GM08714 (cell line): ENCODE measurements around the gene CMTM4.

Source experiments
- H3K4me3 ChIP-seq: fragments of 200-500 bp; sonication (Bioruptor generic); 2 replicates; pipeline ENCODE4 v1.5.1; 2014; ENCODE audit warnings: mild to moderate bottlenecking, low read length, inconsistent platforms
- ZNF274 ChIP-seq: IDR thresholded peaks from 2 replicates; pipeline ENCODE4 v1.6.1; 2012; ENCODE audit warnings: mild to moderate bottlenecking, low read depth, low read length

CMTM4 gene

DNA sequence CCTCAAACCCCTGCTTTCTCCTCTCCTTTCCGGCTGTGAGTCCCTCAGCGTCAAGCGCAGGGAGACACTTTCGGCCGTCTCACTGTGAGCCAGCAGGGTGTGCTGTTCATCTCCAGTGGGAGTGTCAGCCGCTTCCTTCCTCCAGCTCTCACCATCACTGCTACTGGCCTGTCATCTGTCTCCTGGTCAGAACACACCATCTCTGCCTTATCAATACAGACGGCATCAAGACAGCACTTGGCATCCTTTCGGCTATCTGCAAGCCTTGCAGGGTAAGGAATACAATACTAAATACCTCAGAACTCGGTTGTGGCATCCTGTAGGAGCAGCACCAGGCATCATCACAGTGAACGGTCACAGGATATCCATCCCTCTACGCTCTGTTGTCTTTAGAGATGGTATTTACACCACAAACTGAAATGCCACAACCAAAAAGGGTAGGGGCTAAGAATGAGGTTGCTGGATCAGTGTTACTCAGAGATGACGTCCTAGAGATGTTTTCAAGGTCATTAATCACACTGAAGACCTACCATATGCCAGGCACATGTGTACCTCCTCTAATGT is 20.7 kb upstream of the CMTM4 start:
- H3K4me3 ChIP-seq, result no peak overlapping the region
- no peak for TF ChIP-seq ZNF274

DNA sequence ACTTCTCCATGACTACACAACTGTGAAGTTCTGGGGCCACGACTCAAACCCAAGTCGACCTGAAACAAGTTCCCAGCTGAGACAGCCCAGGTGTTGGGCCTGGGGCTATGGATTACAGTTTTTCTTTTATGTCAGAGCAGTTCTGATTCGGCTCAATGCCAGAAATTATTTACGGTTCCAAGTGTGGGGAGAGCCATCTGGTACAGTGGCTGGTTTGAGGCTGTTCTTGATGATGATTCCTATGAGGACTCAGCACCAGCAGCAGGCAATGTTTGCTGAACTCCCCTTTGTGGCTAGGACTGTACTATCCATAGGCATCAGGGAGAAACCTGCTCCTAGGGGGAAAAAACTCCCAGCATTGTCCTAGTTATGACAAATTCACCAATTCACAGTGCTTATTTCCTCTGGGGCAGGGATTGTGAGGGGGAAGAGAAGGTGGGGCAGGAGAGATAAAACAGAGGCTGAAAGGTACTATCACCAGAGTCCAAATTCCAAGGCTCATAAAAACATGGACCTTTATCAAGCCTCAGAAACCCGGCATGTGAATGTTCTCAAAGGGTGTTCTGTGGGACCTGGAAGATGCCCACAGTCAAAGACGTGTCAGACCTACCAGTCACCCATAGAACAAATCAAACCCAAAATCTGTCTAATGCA is 18.2 kb upstream of the CMTM4 start:
- TF ChIP-seq ZNF274, result no peak
- H3K4me3 ChIP-seq, result no peak overlapping the region

- no peak overlapping the region for H3K4me3 ChIP-seq
- TF ChIP-seq ZNF274, result no peak
Measured at GRCh38 chr16:66714062-66714461, 17.5 kb upstream of the CMTM4 start.

DNA sequence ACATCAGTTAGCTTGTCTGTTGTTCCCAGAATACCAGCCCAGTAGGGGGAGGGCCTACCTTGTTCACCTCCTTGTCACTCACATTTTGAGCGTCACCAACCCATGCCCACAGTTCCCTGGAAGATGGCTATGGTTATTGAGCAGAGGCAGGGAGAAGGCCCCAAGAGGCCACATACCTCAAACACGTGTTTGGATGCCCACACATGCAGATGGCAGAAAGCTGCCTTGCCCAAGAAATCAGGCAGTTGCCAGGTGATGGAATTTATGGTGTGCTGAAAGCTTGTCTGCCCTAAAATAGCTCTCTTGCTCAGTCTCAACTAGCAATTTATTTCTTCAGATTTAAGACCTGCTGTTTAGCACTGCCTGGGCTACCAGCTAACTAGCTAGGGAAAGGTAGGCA is 16.5 kb upstream of the CMTM4 start:
- no peak overlapping the region for H3K4me3 ChIP-seq
- no peak for TF ChIP-seq ZNF274

GRCh38 chr16:66712512-66712911 is 16.0 kb upstream of the CMTM4 start:
- H3K4me3 ChIP-seq, result no peak overlapping the region
- TF ChIP-seq ZNF274, result no peak

DNA sequence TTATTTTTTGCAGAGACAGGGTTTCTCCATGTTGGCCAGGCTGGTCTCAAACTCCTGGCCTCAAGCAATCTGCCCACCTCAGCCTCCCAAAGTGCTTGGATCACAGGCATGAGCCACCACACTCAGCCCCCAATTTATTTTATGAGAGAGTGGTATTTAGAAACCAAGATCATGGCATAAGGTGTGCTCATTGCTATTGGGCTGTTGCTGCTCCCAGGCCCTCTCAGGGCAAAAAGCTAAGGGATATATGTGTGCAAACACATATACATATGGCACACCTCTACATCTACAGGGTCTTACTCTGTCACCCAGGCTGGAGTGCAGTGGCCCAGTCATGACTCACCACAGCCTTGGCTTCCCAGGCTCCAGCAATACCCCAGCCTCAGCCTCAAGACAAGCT is 15.0 kb upstream of the CMTM4 start:
- no peak overlapping the region for H3K4me3 ChIP-seq
- no peak for TF ChIP-seq ZNF274

GRCh38 chr16:66706506-66706880 is 9.9 kb upstream of the CMTM4 start:
- TF ChIP-seq ZNF274, result no peak
- H3K4me3 ChIP-seq, result no peak overlapping the region

DNA sequence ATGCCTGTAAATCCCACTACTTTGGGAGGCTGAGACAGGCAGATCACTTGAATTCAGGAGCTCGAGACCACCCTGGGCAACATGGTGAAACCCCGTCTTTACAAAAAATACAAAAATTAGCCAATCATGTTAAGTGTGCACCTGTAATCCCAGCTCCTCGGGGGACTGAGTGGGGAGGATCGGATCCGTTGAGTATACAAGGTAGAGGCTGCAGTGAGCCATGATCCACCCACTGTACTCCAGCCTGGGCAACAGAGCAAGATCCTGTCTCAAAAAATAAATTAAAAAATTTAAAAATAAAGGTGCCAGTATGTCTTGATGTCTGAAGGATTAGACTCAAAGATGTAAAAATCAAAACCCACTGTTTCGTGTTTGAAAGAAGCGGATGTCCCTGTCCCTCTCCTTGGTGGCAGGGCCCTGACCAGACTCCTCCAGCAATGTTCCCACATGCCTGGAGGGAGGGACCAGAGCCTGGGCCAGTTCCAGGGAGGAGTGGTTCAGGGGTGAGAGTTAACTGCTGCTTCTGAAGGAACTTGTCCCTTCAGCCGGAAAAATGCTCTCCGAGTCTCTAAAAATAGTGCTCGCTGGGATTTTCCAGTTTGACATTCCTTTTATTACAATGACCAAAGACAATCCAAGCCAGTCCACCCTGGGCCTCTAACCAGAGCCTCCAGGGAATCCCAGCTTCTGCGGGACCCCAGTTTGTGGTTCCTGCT is 9.4 kb upstream of the CMTM4 start:
- H3K4me3 ChIP-seq, result no peak overlapping the region
- no peak for TF ChIP-seq ZNF274

GRCh38 chr16:66703406-66704215 is 7.1 kb upstream of the CMTM4 start:
- H3K4me3 ChIP-seq, result no peak overlapping the region
- no peak for TF ChIP-seq ZNF274

DNA sequence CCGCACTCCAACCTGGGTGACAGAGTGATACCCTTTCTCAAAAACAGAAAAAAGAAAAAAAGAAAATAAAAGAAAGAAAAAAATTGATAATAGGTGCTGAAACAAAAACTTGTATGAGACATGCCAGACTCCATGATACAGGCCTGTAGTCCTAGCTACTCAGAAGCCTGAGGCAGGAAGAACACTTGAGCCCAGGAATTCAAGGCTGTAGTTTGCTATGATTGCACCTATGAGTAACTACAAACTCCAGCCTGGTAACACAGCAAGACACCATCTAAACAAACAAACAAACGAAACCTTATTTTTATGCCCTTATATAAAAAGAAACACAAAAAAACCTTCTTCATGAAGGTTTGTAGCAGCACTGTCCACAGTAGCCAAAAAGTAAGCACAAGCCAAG is 5.0 kb upstream of the CMTM4 start:
- H3K4me3 ChIP-seq, result no peak overlapping the region
- TF ChIP-seq ZNF274, result no peak

DNA sequence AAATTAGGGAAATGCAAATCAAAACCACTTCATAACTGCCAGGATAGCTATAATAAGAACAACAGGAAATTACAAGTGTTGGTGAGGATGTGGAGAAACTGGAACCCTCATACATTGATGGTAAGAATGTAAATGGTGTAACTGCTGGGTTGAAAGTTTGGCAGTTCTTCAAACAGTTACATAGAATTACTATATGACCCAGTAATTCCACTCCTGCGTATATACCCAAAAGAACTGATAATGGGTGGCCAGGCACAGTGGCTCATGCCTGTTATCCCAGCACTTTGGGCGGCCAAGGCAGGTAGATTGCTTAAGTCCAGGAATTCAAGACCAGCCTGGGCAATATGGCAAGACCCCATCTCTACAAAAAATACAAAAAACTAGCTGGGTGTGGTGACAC is 4.5 kb upstream of the CMTM4 start:
- TF ChIP-seq ZNF274, result no peak
- H3K4me3 ChIP-seq, result no peak overlapping the region

- no peak for TF ChIP-seq ZNF274
- no peak overlapping the region for H3K4me3 ChIP-seq
Measured at GRCh38 chr16:66699898-66700297, 3.4 kb upstream of the CMTM4 start.

DNA sequence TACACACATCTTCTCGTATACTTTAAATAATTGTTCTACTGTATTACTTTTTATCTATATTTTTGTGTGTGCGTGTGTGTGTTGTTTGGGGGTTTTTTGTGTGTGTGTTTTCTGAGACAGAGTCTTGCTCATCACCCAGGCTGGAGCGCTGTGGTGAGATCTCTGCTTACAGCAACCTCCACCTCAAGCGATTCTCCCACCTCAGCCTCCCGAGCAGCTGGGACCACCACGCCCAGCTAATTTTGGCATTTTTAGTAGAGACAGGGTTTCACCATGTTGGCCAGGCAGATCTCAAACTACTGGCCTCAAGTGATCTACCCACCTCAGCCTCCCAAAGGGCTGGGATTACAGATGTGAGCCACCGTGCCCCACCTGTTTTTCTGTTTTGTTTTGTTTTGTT is 1.5 kb upstream of the CMTM4 start:
- no peak overlapping the region for H3K4me3 ChIP-seq
- TF ChIP-seq ZNF274, result no peak

GRCh38 chr16:66695935-66696668 is 441 bp downstream of the CMTM4 start:
- H3K4me3 ChIP-seq, result peak overlapping the region; percentile 61; the same call in 1 of the 2 replicates
- no peak for TF ChIP-seq ZNF274
